PFSK-1 (cell line): Measurements from ENCODE around the gene RANBP17.

Source experiments
- FOXP2 ChIP-seq: optimal IDR thresholded peaks from 2 replicates; pipeline ENCODE3; 2011; ENCODE audit warnings: borderline replicate concordance, control low read depth, inconsistent platforms; ENCODE audit not compliant: insufficient read depth; ENCODE audit errors: extremely low read length, extremely low read depth
- POLR2AphosphoS5 ChIP-seq: IDR thresholded peaks from 2 replicates; pipeline ENCODE4 v1.6.1; 2012; ENCODE audit warnings: low read depth, mild to moderate bottlenecking, control low read depth, low read length, moderate library complexity
- REST ChIP-seq, 2 experiments: IDR thresholded peaks; 2 replicates each; pipeline versions ENCODE4 v1.6.1 to v1.8.0; 2011 to 2012; ENCODE audit warnings: low read depth in 2 of 2, low read length in 2 of 2, control low read depth in 1 of 2, inconsistent platforms in 1 of 2, mild to moderate bottlenecking in 1 of 2, moderate library complexity in 1 of 2; ENCODE audit not compliant: insufficient read depth in 1 of 2
- SIN3A ChIP-seq: IDR thresholded peaks from 2 replicates; pipeline ENCODE4 v1.6.1; 2012; ENCODE audit warnings: mild to moderate bottlenecking, low read length, moderate library complexity, borderline replicate concordance; ENCODE audit not compliant: insufficient read depth
- TAF1 ChIP-seq: IDR thresholded peaks from 2 replicates; pipeline ENCODE4 v1.6.1; 2012; ENCODE audit warnings: low read length, control low read depth, borderline replicate concordance; ENCODE audit not compliant: insufficient read depth

GRCh38 chr5:171249460-171249859, 387.6 kb downstream of the RANBP17 start:
- TF ChIP-seq REST (IDR thresholded peaks at IDR 0.05; ENCODE audit: insufficient read depth in 1 of 2, low read depth in 2 of 2, low read length in 2 of 2) (no peak), POLR2AphosphoS5 (no peak), SIN3A (no peak), TAF1 (no peak), FOXP2 (no peak)
